Osteocyte (in vitro differentiated cells): Measurements from ENCODE around the gene GREB1. TPM values are rescaled to one million over a fixed set of nuclear protein-coding genes. Genes with fewer than 3 reads are reported as not detected.

ENCODE experiments used
- DNase-seq: peaks from one replicate; pipeline ENCODE4 v3.0.0; 2021; ENCODE audit warnings: mixed read lengths; ENCODE audit not compliant: unreplicated experiment; ENCODE audit errors: extremely low spot score
- H3K27ac Mint-ChIP-seq: one replicate; pipeline ENCODE4 v1.8.0; 2021; ENCODE audit warnings: mild to moderate bottlenecking, mixed read lengths; ENCODE audit not compliant: unreplicated experiment
- H3K27me3 Mint-ChIP-seq: one replicate; pipeline ENCODE4 v1.8.0; 2021; ENCODE audit warnings: mixed read lengths; ENCODE audit not compliant: unreplicated experiment
- H3K36me3 Mint-ChIP-seq: one replicate; pipeline ENCODE4 v1.8.0; 2021; ENCODE audit warnings: mixed read lengths; ENCODE audit not compliant: unreplicated experiment
- H3K4me1 Mint-ChIP-seq: one replicate; pipeline ENCODE4 v1.8.0; 2021; ENCODE audit warnings: mixed read lengths; ENCODE audit not compliant: unreplicated experiment
- H3K4me3 Mint-ChIP-seq: one replicate; pipeline ENCODE4 v1.8.0; 2021; ENCODE audit warnings: mild to moderate bottlenecking, moderate library complexity, mixed read lengths; ENCODE audit not compliant: unreplicated experiment
- H3K9me3 Mint-ChIP-seq: one replicate; pipeline ENCODE4 v1.8.0; 2021; ENCODE audit warnings: mixed read lengths; ENCODE audit not compliant: unreplicated experiment
- CTCF ChIP-seq: fragments of 200-600 bp; sonication (generic); IDR thresholded peaks from 2 replicates; pipeline ENCODE4 v1.5.0; 2021; ENCODE audit warnings: antibody characterized with exemption, mild to moderate bottlenecking, moderate library complexity
- total RNA-seq: library from RNA; stranded (reverse); gene quantifications from 2 replicates; pipeline ENCODE4 v1.2.1, GENCODE V29; 2021

GREB1 gene
- total RNA-seq, 1 donor from 2014 or later: 0.54 TPM

DNA sequence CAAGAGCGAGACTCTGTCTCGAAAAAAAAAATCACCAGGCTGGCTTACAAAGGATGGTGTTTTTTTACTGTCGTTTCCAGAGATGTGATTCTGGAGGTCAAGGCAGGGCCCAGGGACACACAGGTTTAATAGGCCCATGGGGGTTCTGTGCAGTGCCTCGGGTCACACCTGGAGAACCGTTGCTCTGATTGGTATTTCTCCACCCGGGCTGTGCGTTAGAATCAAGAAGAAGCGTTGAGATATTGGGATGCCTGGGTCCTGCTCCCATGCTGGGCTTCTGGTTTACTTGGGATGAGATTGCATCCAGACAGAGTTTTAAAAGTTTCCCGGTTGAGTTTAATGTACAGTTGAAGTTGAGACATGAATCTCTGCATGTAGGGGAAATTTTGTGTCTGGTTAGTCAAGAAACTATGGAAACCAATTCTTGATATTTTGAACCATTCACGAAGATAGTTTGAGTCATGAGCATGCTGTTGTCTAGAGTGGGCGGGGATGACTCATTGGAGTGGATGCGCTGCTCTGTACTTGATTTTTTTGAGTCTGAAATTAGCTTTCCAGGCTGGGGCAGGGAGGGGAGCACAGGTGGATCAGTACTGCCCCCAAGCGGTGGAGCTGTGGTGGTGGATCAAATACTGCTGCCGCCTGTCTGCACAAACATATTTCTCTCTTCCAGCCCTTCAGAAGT, 50.1 kb downstream of the GREB1 start:
- Mint-ChIP-seq H3K4me1 (peaks cover 13% of the 10 kb centered on the region), H3K4me3 (no peak overlapping the region), H3K9me3 (no peaks in the 10 kb centered on the region), H3K36me3 (no peaks in the 10 kb centered on the region), H3K27ac (no peak overlapping the region), H3K27me3 (peaks cover 18% of the 10 kb centered on the region)
- DNase-seq: no peak
- peak; percentile 78 for TF ChIP-seq CTCF

GRCh38 chr2:11584525-11585056, 50.7 kb downstream of the GREB1 start:
- TF ChIP-seq CTCF: no peak
- Mint-ChIP-seq H3K36me3 (no peaks in the 10 kb centered on the region), H3K4me3 (no peak overlapping the region)

DNA sequence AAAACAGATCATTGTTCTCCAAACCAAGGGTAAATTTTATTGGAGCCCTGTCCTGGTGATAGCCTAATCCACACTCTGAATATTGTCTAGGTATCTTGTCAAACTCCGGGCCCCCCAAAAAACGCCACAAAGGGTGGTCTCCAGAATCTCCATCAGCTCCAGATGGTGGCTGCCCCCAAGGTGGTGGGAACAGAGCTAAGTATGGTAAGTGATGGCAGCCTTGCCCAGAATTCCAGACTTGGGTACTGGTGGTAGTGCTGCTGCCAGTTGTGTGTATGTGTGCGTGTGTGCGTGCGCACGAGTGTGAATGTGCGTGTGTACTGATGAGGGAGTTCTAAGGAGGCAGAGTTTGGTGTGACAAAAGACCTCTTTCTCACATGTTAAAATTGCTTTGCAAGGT, 51.2 kb downstream of the GREB1 start:
- Mint-ChIP-seq H3K27ac (no peak overlapping the region), H3K4me1 (peaks cover 13% of the 10 kb centered on the region), H3K36me3 (no peaks in the 10 kb centered on the region), H3K27me3 (peaks cover 14% of the 10 kb centered on the region), H3K9me3 (no peaks in the 10 kb centered on the region), H3K4me3 (no peak overlapping the region)
- no peak for TF ChIP-seq CTCF
- no peak for DNase-seq

More at GRCh38 chr2:11584525-11585056, 50.7 kb downstream of the GREB1 start:
- Mint-ChIP-seq H3K27ac (no peak overlapping the region), H3K9me3 (no peaks in the 10 kb centered on the region), H3K4me1 (peaks cover 13% of the 10 kb centered on the region), H3K27me3 (peaks cover 14% of the 10 kb centered on the region)
- no peak for DNase-seq

GRCh38 chr2:11588228-11589110, 54.6 kb downstream of the GREB1 start:
- Mint-ChIP-seq H3K27me3 (peaks cover 15% of the 10 kb centered on the region), H3K36me3 (no peaks in the 10 kb centered on the region), H3K4me3 (no peak overlapping the region), H3K9me3 (no peaks in the 10 kb centered on the region), H3K27ac (no peak overlapping the region), H3K4me1 (peaks cover 6% of the 10 kb centered on the region)
- TF ChIP-seq CTCF: no peak
- no peak for DNase-seq
